T-helper 2 cell (primary cell): ENCODE results near the gene CHST14.

Source experiments
- DNase-seq, 5 experiments: peaks; one replicate each; pipeline versions ENCODE4 v3.0.0 to v3.0.0-alpha.2; 2012 to 2022

CHST14 gene

DNA sequence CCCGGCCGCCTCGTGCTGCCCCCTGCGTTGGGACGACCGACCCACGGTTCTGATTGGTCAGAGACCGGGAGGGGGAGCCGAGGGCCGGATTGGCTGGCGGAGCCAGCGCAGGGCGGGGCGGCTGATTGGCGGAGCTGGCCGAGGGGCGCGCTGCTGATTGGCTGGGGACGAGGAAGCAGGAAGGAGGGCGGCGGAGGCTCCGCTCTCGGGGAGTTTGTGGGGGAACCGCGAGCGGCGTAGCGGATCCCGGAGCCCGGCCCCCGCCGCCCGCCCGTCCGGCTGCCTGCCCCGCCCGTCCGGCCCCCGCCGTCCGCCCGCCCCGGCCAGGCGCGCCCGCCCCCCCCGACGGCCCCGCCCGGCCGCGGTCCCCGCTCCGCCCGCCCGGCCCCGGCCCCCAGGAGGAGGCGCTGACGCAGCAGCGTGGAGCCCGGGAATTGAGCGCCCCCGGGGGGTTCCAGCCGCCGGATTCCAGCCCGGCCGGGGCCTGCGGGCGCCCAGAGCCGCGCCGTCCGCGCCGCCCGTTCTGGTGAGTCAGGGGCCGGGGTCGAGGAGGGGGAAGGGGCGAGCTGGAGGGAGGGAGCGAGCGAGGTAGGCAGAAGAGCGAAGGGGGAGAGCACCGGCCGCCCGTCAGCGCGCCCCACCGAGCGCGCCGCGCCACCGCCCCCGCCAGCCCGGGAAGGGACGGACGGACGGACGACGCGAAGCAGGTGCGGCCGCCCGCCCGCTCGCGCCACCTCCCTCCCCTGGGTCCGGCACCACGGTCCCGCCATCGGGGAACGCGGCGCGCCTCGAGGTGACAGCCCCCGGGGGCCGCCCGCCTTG, 29.8 kb upstream of the CHST14 start, which contains the start of gene BAHD1:
TSS of gene BAHD1 (plus strand) at position 211 of the 822 bp plus-strand sequence. CDS start 17,512 bp downstream, outside the sequence.
- peak; percentile 91 to 96 (median 93) for DNase-seq

DNA sequence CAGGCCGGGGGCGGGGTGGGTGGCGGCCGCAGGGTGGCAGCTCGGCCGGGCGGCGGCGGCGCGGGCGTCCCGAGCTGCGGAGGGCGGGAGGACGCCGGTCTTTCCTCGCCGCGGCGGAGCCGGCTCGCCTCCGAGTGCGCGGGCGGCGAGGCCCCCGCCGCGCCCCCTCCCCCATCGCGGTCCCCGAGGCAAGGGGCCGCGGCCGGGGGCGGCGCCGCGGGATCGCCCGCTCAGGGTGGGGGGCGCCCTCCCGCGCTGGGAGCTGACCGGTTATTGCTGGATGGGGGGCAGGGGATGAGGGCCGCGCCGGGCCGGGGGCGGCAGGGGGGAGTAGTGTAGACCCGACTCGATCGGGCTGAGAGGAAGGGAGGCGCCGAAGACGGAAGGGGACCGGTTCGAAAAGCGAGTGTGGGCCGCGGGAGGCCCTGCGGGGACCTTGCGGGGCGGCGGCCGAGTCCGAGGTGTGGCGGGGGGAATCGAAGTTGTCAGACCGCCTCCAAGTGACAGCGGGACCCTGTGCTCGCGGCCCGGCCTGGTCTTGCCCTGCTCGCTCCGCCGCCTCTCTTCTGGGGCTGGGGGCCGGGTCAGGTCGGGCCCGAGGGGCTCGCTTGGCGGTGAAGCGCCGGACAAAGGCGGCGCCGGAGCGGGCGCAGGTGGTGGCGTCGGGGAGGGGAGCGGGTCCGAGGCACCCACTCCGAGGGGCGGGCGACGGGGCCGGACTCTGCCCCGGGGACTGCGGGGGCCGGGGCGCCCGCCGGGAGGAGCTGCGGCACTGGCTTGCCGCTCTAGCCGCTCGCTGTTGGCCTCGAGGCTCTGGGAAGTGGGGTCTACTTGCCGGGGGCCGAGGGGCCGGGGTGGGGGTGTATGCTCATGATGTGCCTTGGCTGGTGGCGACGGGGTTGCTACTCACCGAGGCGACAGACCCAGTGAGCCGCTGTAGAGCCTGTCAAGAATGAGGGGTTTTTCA, 28.9 kb upstream of the CHST14 start:
- no peak for DNase-seq

DNA sequence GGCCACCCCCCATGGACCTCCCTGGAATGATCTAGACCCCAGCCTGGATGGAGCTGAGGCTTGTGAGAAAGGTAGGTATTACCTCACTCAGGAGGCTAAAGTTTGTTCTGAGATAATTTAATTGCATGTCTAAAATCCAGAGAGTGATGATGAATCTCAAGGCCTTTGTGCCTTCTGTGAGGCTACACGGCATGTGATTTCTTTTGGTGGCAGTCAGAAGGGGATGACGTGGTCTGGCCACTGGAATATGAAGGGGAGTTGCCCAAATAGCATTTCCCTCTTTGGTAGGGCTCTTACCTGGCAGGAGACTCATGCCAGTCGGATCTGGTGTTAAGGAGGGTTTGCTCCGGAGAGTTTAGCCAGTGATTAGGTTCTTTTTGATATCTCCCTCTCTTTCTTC, 27.5 kb upstream of the CHST14 start:
- DNase-seq, result no peak

DNA sequence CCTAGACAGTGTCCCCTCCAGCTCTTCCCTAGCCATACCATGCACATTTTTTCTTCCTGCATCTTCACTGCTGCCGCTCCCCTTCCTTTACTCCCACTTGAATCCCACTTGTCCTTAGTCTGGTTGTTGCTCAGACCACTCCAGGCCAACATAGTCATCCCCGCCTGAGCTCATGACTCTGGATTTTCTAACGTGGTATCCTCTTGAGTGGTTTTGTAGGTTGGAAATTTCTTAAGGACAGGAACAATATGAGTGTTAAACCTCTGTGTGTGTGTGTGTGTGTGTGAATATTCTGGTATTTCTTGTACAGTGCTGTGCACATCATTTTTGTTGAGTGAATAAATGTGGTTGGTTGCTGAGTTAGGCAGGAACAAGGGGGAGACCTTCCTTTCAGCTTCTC, 26.9 kb upstream of the CHST14 start:
- DNase-seq, result no peak

DNA sequence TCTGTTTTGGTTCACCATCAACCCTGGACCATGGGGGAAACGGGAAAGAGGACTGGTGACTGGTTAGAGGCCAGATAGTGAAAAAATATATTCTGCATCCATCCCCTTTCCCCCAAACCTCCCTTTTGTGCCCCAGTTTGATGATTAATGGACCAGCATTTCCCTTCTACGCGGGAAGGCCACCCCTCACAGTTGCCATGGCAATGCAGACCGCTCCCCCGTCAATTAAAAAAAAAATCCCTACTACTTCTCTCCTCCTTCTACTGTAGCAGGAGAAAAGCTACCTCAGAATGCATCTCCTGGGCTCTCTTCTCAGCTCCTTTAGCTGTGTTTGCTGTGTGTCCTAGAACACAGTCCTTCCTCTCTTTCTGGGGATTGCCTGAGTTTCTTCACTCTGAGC, 26.0 kb upstream of the CHST14 start:
- no peak for DNase-seq

DNA sequence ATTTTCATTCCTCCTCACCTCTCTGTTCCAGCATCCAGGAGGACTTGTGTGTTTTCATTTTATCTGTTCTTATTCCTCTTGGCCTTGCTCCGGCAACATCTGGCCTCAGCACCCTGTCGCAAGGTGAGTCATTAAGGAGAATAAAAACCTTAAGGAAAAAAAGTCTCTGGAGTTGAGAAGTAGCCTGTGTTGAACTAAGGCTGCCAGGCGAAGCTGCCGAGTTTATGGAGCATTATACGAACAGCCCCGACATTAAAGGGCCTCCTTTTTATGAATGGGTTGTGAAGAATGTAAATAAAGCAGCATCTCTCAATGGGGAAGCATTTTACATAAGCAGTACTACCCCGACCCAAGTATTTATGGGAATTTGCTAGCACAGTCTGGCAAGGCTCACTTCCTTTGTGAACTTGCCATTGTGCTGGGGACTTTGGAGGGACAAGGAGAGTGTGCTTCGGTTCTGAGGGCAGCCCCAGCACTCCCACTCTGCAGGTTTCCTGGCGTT, 25.3 kb upstream of the CHST14 start:
- no peak for DNase-seq

DNA sequence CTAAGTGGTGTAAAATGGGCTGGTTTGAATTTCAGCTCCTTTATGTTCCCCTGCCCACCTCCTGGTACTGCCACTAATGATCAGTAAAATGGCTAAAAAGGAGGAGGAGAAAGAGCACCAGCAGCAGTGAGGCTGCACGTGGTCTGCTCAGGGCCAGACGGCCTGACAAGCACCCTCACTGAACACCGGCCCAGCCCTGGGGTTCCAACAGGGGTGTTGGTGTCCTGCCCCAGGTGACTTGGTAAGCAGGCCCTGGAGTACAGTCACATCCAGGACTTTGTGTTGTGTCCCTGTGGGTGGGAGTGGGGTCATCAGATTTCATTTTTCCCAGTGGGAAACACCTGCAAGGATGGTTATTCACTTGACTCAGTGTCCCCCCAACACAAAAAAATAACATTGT, 24.6 kb upstream of the CHST14 start:
- DNase-seq, result no peak

DNA sequence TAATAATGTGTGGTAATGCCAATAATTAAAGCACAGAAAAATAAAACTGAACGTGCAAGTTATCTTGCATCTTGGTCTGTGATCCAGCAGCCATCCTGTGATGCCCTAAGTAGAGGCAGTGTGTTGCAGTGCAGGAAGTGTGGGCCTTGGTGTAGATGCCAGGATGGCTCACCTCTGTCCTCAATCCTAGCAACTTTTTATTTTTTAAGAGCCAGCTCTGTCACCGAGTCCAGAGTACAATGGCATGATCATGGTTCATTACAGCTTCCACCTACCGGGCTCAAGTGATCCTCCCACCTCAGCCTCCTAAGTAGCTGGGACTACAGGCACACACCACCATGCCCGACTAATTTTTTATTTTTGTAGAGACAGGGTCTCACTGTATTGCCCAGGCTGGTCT, 22.4 kb upstream of the CHST14 start:
- no peak for DNase-seq

DNA sequence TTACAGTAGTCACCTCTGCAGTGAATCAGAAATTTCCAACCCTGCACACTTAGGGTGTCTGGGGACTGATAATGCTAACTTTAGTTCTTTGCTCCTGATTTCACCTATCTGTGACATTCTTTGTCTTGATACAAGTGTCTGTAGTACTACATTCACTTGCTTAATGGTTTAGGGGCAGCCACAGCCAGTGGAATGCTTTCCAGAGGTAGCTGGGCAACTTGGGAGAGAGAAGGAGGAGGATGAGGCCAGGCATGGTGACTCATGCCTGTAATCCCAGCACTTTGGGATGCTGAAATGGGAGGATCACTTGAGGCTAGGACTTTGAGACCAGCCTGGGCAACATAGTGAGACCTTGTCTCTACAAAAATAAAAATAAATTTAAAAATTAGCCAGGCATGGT, 21.5 kb upstream of the CHST14 start:
- no peak for DNase-seq

DNA sequence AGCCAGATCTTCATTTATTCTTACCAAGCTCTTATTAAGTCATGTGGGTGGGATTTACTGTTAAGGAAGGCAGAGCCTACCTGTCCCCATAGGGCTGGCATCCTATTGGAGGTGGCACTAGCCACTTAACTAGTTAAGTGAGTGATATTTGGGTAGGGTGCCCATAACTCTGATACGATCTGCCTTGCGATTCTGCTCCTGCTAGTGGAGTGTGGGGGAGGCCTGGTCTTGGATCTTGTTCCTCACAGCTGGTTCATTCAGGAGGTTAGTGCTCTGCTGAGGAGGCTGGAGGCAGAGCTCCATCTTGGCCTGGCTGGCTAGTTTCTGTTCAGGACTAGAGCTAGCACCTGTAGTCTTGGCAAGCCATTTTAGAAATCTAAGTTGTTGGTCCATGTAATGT, 20.7 kb upstream of the CHST14 start:
- no peak for DNase-seq

DNA sequence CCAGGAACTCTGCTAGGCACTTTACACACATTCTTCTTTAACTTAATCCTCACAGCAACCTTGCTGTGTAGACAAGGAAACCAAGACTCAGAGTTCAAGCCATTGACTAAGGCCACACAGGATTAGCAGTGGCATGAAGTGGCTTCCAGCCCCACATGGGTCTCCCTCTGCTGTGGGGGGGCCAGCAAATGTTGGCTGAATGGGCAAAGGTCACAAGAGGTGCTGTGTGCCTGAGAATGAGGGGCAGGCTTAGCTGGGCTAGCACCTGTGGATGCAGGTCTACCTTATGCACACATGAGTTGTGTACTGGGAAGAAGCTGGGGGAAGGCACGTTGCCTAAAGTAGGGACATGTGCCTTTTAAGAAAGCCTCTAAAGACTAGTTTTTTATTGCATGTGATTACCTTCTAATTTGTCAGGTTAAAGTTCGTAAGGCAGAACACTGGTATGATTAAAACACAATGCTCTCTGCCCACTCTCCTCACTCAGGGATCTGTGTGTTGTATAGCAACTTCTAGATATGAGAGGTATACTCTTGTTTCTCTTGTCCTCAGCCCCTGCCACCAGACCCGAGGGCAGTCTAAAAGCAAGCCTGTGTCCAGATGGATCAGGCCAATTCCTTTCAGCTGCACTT, 19.1 kb upstream of the CHST14 start:
- DNase-seq, result no peak

DNA sequence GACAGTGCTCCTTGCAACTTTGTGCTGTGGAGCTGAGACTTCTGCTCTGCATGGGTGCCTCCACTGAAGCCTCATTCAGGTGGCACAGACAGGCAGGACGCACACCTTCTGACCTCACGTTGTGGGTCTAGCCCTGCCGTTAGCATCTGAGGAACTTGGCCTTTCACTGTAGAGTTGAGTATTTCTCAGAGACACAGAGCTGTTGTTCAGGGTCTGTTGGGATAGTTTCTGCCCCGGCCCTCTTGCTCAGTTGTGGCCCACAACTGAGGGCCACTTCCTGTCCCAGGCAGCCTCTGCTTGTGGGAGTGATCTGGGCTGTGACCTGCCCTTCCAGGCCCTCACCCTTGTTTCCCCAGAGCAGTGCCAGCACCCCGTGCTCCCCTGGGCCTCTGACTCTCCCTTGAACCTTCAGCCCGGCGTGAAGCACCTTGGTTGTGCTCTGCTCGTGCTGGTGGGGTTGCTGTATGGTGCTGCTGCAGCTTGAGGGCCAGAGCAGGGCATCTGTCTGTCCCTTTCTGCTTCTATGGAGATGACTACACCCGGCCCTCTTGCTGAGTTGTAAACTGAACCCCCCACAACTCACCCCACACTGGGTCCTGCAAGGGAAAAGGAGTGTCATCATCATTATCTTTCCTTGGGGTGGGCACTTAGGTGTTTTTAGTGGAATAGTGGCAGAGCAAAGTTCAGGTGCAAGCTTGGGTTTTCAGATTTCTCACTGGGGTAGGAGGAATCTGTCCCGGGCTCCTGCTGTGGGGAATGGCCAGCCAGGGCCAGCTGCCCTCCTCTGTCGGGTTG, 18.3 kb upstream of the CHST14 start:
- DNase-seq, result peak in 1 of 5 experiments; percentile 41

DNA sequence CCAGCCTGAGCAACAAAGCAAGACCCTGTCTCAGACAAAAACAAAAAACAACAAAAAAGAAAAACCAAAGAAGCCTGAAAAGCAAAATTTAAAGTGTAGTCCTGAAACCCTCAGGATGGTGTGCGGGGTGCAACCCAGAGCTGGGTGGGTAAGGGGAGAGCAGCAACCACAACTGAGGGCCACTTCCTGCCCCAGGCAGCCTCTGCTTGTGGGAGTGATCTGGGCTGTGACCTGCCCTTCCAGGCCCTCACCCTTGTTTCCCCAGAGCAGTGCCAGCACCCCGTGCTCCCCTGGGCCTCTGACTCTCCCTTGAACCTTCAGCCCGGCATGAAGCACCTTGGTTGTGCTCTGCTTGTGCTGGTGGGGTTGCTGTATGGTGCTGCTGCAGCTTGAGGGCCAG, 16.8 kb upstream of the CHST14 start:
- DNase-seq, result peak in 1 of 5 experiments; percentile 81

DNA sequence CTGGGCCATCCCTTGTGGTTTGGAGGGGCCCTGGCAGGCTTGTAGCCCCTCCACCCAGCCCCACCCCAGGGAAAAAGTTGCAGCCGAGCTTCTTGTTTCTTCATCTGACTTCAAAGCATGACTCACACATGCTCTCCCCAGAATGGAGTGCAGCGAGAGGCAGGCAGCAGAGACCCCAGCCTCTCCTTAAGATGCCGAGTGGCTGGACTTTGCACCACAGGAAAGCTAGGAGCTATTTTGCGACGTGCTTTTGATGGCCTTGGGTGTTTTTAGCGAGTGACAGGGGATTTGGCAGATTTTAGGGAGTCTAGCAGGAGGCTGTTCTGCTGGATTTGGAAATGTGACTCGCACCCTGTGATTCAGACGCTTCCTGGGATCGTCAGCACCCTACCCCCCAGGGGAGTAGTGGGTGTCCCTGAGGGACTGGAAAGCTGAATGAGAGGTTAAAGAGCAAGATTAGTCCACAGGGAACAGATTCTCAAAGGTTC, 15.8 kb upstream of the CHST14 start:
- DNase-seq, result no peak

DNA sequence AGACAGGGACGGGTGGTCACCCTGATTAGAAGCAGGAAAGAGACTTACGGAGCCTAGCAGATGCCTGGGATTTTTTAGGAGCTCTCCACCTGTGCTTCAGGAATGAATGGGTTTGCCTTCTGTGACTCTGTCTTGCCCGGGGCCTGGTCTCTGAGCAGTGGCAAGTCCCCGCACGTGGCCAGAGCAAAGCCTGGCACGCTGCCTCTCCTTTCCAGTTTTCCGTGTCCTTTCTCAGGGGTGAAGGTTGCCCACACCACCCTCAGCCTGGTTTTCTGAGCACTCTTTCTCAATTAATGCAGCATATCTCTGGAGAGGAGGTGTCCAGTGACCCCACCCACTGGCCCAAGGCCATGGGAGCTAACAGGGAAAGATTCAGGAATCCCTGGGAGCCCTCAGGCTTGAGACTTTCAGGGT, 14.5 kb upstream of the CHST14 start:
- DNase-seq, result no peak

DNA sequence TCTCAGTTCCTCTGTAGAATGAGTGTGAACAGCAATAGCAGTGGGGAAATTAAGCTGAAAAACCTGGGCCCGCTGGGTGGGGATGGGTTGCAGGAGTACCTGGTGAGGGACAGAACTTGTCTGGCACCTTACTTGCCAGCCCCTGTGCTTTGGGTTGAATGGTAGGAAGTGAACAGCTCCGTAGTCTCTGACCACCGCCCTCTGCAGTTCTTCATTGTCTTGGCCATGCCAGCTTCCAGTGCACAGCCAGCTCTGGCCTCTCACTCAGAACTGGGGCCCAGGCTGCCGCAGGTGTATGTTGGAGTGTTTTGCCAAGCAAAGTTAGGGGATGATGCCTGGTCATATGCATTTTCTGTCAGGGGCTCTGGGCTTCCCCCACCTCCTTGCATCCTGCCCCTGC, 14.0 kb upstream of the CHST14 start:
- DNase-seq, result no peak

DNA sequence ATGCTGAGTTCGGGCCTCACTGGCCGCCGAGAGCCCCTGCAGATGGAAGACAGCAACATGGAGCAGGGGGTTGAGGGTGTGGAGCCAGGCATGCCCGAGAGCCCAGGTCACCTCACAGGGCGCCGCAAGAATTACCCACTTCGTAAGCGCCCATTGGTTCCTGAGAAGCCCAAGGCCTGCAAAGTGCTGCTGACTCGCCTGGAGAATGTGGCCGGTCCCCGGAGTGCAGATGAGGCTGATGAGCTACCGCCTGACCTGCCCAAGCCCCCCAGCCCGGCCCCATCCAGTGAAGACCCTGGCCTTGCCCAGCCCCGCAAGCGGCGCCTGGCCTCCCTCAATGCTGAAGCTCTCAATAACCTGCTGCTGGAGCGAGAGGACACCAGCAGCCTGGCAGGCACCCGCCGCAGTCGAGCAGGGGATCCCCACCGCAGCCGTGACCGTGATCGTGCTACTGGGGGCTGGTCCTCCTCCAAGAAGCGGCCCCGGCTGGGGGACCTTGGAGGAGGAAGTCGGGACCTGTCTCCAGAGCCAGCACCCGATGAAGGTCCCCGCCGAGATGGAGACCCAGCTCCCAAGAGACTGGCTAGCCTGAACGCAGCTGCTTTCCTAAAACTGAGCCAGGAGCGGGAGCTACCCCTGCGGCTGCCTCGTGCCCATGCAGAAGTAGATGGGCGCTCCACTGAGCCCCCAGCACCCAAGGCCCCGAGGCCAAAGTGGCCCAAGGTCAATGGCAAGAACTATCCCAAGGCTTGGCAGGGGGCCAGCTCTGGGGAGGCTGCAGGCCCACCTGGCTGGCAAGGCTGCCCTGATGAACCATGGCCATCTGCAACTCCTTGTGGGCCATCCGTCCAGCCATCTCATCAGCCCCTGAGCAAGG, 12.1 kb upstream of the CHST14 start:
- no peak for DNase-seq

DNA sequence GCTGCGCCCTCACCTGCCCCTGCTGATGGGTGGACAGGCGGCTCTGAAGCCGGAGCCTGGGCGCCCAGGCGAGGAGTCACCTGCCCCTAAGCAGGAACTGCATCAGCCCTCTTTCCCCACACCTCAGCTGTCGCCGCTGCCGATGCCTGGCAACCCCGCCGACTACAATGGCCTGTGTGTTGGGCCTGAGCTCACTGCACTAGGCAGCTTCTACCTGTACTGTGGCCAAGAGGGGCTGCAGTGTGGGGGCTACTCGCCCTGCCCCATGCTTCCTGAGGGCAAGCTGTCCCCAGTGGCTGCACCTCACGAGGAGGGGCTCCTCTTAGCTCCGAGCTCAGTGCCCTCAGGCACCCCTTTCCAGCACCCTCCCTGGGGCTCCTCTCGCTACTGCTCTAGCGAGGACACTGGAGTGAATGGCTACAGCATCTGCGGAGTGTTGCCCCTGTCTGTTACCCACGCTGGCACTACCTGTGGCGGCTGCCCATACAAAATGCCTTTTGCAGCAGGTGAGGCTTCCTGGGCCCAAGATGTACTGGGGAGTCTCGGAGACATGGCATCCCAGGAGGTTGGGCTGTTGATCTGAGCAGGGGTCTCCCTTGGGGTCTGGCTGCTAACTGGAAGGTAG, 11.3 kb upstream of the CHST14 start:
- DNase-seq, result no peak

DNA sequence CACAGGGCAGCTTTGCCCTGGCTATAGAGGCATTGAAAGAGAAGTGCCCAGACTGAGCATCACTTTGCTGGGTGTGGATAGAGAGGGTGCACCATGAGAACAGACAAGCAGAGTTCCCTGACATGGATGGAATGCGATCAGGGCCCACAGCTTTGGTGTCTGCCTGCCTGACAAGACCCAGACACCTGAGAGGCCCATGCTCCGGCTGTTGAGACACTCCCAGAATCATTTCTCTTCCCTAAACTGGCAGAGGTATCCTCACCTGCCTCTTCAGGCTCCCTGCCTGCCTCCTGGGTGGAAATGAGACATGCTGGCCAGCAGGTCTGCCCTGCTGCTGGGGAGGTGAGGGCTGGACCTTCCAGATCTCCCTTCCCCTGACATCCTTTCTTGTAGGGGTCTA, 10.4 kb upstream of the CHST14 start:
- no peak for DNase-seq

DNA sequence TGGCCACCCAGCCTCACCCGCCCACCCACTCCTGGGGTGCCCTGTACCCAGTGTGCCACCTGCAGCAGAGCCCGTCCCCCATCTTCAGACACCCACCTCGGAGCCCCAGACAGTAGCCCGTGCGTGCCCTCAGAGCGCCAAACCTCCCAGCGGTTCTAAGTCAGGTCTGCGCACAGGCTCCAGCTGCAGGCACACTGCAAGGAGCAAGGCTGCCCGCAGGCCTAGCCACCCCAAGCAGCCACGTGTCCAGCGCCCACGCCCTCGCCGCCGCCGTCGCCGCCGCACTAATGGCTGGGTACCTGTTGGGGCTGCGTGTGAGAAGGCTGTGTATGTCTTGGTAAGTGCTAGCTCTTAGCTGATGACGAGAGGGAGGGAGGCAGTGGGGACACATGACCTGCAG, 8.8 kb upstream of the CHST14 start:
- DNase-seq, result no peak
